GM21515 (cell line): ENCODE measurements around the gene TXNIP.

Experiments
- ATAC-seq: cut with Tn5 transposase; IDR thresholded peaks from one replicate; pipeline ENCODE4 v1.9.1; 2021; ENCODE audit not compliant: unreplicated experiment

Gene TXNIP

GRCh38 chr1:145946477-145946986, 49.8 kb downstream of the TXNIP start:
- no peak for ATAC-seq

- ATAC-seq: no peak
Observed at GRCh38 chr1:145944532-145944931, 51.8 kb downstream of the TXNIP start.

GRCh38 chr1:145942871-145943270, 53.5 kb downstream of the TXNIP start:
- ATAC-seq: no peak
